ENCODE measurements around the gene SPACDR. TPM values are rescaled to one million over a fixed set of nuclear protein-coding genes. Genes with fewer than 3 reads are reported as not detected.

The SPACDR gene
- polyA plus RNA-seq, 1 donor from 2014 or later = not detected

DNA sequence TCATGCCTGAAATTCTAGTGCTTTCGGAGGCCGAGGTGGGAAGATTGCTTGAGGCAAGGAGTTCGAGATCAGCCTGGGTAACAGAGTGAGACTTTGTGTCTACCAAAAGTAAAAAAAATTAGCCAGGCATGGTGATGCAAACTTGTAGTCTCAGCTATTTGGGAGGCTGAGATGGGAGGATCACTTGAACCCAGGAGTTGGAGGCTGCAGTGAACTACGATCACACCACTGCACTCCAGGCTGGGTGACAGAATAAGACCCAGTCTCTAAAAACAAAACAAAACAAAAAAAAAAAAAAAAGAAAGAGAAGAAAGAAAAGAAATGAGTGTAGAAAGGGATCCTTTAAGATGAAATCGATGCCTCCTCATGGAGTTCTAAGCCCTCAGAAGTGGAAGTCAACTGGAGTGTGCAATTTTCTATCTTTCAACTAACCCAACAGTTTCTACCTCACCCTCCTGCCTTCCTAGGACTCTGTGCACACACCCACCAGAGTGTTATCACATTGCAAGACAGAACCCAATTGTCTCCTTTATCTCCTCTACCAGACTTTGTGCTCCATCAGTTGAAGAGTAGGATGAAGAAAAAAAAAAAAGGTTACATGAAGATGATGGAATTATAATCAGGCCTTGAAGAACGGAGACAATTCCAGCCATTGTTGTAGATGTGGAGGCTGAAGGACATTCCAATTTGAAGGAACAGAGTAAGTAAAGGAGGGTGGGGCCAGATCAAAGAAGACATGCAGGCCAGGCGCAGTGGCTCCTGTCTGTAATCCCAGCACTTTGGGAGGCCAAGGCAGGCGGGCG is 46.6 kb upstream of the SPACDR start:
- Histone ChIP-seq H3F3A (ENCODE audit: insufficient read depth, low read length, poor library complexity, severe bottlenecking) (no peaks in the 10 kb centered on the region), H3K4me3 (ENCODE audit: low read length) (no peak overlapping the region), H3K4me2 (ENCODE audit: low read length) (no peak overlapping the region), H3K36me3 (ENCODE audit: insufficient read depth, low read length) (no peaks in the 10 kb centered on the region), H3K27me3 (ENCODE audit: insufficient read depth, low read depth, low read length) (no peaks in the 10 kb centered on the region), H3K79me2 (replicated peaks; ENCODE audit: insufficient read depth, low read length) (no peaks in the 10 kb centered on the region), H4K20me1 (ENCODE audit: insufficient read depth) (no peaks in the 10 kb centered on the region), H3K27ac (ENCODE audit: low read length) (no peak overlapping the region), H3K9me3 (ENCODE audit: low read length) (no peaks in the 10 kb centered on the region), H3K9me2 (ENCODE audit: insufficient read depth, low read length) (no peaks in the 10 kb centered on the region), H3K9ac (ENCODE audit: low read length) (no peak overlapping the region), H2AFZ (ENCODE audit: low read depth, low read length) (no peak overlapping the region)
- TF ChIP-seq MXI1 (conservative IDR thresholded peaks at IDR 0.05; ENCODE audit: poor library complexity, severe bottlenecking) (no peak), POLR2AphosphoS5 (IDR thresholded peaks at IDR 0.05) (no peak)

GRCh38 chr7:100509231-100509630 is 45.2 kb upstream of the SPACDR start:
- Histone ChIP-seq H3K27me3 (ENCODE audit: insufficient read depth, low read depth, low read length) (no peaks in the 10 kb centered on the region), H3K4me3 (ENCODE audit: low read length) (no peak overlapping the region), H3K4me2 (ENCODE audit: low read length) (no peak overlapping the region), H3K9me2 (ENCODE audit: insufficient read depth, low read length) (no peaks in the 10 kb centered on the region), H3K27ac (ENCODE audit: low read length) (no peak overlapping the region), H3K79me2 (replicated peaks; ENCODE audit: insufficient read depth, low read length) (no peaks in the 10 kb centered on the region), H3F3A (ENCODE audit: insufficient read depth, low read length, poor library complexity, severe bottlenecking) (no peaks in the 10 kb centered on the region), H3K9me3 (ENCODE audit: low read length) (no peaks in the 10 kb centered on the region), H3K36me3 (ENCODE audit: insufficient read depth, low read length) (no peaks in the 10 kb centered on the region), H4K20me1 (ENCODE audit: insufficient read depth) (no peaks in the 10 kb centered on the region), H2AFZ (ENCODE audit: low read depth, low read length) (no peak overlapping the region), H3K9ac (ENCODE audit: low read length) (no peak overlapping the region)
- TF ChIP-seq EP300 (conservative IDR thresholded peaks at IDR 0.05; ENCODE audit: poor library complexity, severe bottlenecking) (no peak), CTCF (IDR thresholded peaks at IDR 0.05; ENCODE audit: poor library complexity, severe bottlenecking) (no peak), RAD21 (conservative IDR thresholded peaks at IDR 0.05) (no peak), SMC3 (conservative IDR thresholded peaks at IDR 0.05; ENCODE audit: poor library complexity) (no peak), EZH2 (IDR thresholded peaks at IDR 0.05; ENCODE audit: borderline replicate concordance, insufficient read depth, low read length, poor library complexity, severe bottlenecking) (no peak), POLR2AphosphoS5 (IDR thresholded peaks at IDR 0.05) (no peak), MXI1 (conservative IDR thresholded peaks at IDR 0.05; ENCODE audit: poor library complexity, severe bottlenecking) (no peak), TAF1 (IDR thresholded peaks at IDR 0.05; ENCODE audit: low read depth) (no peak)
- TF ChIP-seq, protein P1, sequence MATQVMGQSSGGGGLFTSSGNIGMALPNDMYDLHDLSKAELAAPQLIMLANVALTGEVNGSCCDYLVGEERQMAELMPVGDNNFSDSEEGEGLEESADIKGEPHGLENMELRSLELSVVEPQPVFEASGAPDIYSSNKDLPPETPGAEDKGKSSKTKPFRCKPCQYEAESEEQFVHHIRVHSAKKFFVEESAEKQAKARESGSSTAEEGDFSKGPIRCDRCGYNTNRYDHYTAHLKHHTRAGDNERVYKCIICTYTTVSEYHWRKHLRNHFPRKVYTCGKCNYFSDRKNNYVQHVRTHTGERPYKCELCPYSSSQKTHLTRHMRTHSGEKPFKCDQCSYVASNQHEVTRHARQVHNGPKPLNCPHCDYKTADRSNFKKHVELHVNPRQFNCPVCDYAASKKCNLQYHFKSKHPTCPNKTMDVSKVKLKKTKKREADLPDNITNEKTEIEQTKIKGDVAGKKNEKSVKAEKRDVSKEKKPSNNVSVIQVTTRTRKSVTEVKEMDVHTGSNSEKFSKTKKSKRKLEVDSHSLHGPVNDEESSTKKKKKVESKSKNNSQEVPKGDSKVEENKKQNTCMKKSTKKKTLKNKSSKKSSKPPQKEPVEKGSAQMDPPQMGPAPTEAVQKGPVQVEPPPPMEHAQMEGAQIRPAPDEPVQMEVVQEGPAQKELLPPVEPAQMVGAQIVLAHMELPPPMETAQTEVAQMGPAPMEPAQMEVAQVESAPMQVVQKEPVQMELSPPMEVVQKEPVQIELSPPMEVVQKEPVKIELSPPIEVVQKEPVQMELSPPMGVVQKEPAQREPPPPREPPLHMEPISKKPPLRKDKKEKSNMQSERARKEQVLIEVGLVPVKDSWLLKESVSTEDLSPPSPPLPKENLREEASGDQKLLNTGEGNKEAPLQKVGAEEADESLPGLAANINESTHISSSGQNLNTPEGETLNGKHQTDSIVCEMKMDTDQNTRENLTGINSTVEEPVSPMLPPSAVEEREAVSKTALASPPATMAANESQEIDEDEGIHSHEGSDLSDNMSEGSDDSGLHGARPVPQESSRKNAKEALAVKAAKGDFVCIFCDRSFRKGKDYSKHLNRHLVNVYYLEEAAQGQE (IDR thresholded peaks at IDR 0.05; ENCODE audit: borderline replicate concordance) = no peak

Measured in neural cell (in vitro differentiated cells).